DND-41 (cell line): Measurements from ENCODE around the gene RGS6.

Experiments used
- CTCF ChIP-seq: IDR thresholded peaks from 2 replicates; pipeline ENCODE4 v1.5.1; 2012; ENCODE audit warnings: borderline replicate concordance, low read length, moderate library complexity, mild to moderate bottlenecking; ENCODE audit not compliant: poor library complexity, severe bottlenecking; ENCODE audit errors: extremely low read depth
- EZH2 ChIP-seq: IDR thresholded peaks from 3 replicates; pipeline ENCODE4 v1.6.1; 2012; ENCODE audit warnings: borderline replicate concordance, low read depth, mild to moderate bottlenecking, moderate library complexity, low read length, inconsistent platforms; ENCODE audit not compliant: severe bottlenecking

GRCh38 chr14:72576258-72576657 lies 644.0 kb downstream of the RGS6 start:
- TF ChIP-seq CTCF: no peak
- no peak for TF ChIP-seq EZH2
